HEK293T (cell line): ENCODE measurements around the gene ABCA5.
"Not testable (repeated sequence)": the region's sequence is repeated elsewhere in the genome, so short reads cannot be mapped to it uniquely, and the experiment has no call there.

Source experiments
- CTCF ChIA-PET: fragments of 350-600 bp; formaldehyde crosslinking; extraction: SDS; loops from one replicate; lab custom pipeline; 2021; ENCODE audit warnings: antibody characterized with exemption, inconsistent platforms; lab: Yijun Ruan, JAX
- POLR2A ChIA-PET: fragments of 350-600 bp; formaldehyde crosslinking; extraction: SDS; loops from one replicate; lab custom pipeline; 2020; ENCODE audit warnings: antibody characterized with exemption, inconsistent platforms; lab: Yijun Ruan, JAX
- DNase-seq: peaks from one replicate; pipeline ENCODE4 v3.0.0; 2012; ENCODE audit warnings: mixed read lengths; ENCODE audit errors: extremely low spot score
- ARNT ChIP-seq: fragments of 450-650 bp; IDR thresholded peaks from 2 replicates; pipeline ENCODE4 v1.6.1; 2017; ENCODE audit warnings: mild to moderate bottlenecking
- BHLHE40 ChIP-seq: fragments of 450-650 bp; IDR thresholded peaks from 2 replicates; pipeline ENCODE4 v1.6.1; 2016; ENCODE audit warnings: mild to moderate bottlenecking, moderate library complexity, borderline replicate concordance
- CTBP1 ChIP-seq: fragments of 450-650 bp; IDR thresholded peaks from 2 replicates; pipeline ENCODE4 v1.6.1; 2016; ENCODE audit warnings: borderline replicate concordance
- ELF4 ChIP-seq: fragments of 450-650 bp; IDR thresholded peaks from 2 replicates; pipeline ENCODE4 v1.6.1; 2017; ENCODE audit warnings: antibody characterized with exemption
- FOXA1 ChIP-seq: fragments of 450-650 bp; IDR thresholded peaks from 2 replicates; pipeline ENCODE4 v1.6.1; 2016; ENCODE audit warnings: mild to moderate bottlenecking
- FOXK2 ChIP-seq: fragments of 450-650 bp; IDR thresholded peaks from 2 replicates; pipeline ENCODE4 v1.6.1; 2016; ENCODE audit warnings: mild to moderate bottlenecking
- FOXM1 ChIP-seq: fragments of 450-650 bp; IDR thresholded peaks from 2 replicates; pipeline ENCODE4 v1.6.1; 2017; ENCODE audit warnings: mild to moderate bottlenecking, borderline replicate concordance
- HDGF ChIP-seq: fragments of 450-650 bp; IDR thresholded peaks from 2 replicates; pipeline ENCODE4 v1.6.1; 2017; ENCODE audit warnings: antibody characterized with exemption, borderline replicate concordance
- L3MBTL2 ChIP-seq: fragments of 450-650 bp; conservative IDR thresholded peaks from 2 replicates; pipeline ENCODE4 v1.6.1; 2016; ENCODE audit warnings: mild to moderate bottlenecking
- LEF1 ChIP-seq: fragments of 450-650 bp; IDR thresholded peaks from 2 replicates; pipeline ENCODE4 v1.6.1; 2017; ENCODE audit warnings: mild to moderate bottlenecking, borderline replicate concordance
- NFRKB ChIP-seq: fragments of 450-650 bp; IDR thresholded peaks from 2 replicates; pipeline ENCODE4 v1.6.1; 2016; ENCODE audit warnings: mild to moderate bottlenecking, moderate library complexity
- PKNOX1 ChIP-seq: fragments of 450-650 bp; IDR thresholded peaks from 2 replicates; pipeline ENCODE4 v1.6.1; 2016
- SP1 ChIP-seq: fragments of 450-650 bp; IDR thresholded peaks from 2 replicates; pipeline ENCODE4 v1.6.1; 2017
- SUZ12 ChIP-seq: fragments of 450-650 bp; IDR thresholded peaks from 2 replicates; pipeline ENCODE4 v1.6.1; 2016; ENCODE audit warnings: mild to moderate bottlenecking
- TARDBP ChIP-seq: fragments of 450-650 bp; IDR thresholded peaks from 2 replicates; pipeline ENCODE4 v1.6.1; 2016
- ZNF384 ChIP-seq: fragments of 450-650 bp; IDR thresholded peaks from 2 replicates; pipeline ENCODE4 v1.6.1; 2016

The ABCA5 gene

GRCh38 chr17:69305177-69305576 lies 21.8 kb downstream of the ABCA5 start:
- no peak for DNase-seq
- TF ChIP-seq TARDBP (no peak), NFRKB (no peak), ELF4 (no peak), BHLHE40 (no peak), CTBP1 (no peak), HDGF (no peak), ZNF384 (no peak), PKNOX1 (no peak), SUZ12 (no peak), L3MBTL2 (no peak), FOXK2 (no peak), FOXM1 (no peak), SP1 (no peak), FOXA1 (no peak), LEF1 (no peak), ARNT (no peak)
- CTCF ChIA-PET, result interaction anchor here (0.8 kb wide), 1 partner anchor 191 kb away, joined by 5 read pairs; no protein-coding TSS in a partner anchor
- POLR2A ChIA-PET, result no interaction called here

GRCh38 chr17:69302682-69303081 lies 24.3 kb downstream of the ABCA5 start:
- DNase-seq, result no peak
- ChIA-PET CTCF (no interaction called here), POLR2A (no interaction called here)
- TF ChIP-seq CTBP1, result no peak
- no peak for TF ChIP-seq SP1
- no peak for TF ChIP-seq ELF4
- TF ChIP-seq FOXK2, result no peak
- no peak for TF ChIP-seq HDGF
- no peak for TF ChIP-seq FOXA1
- TF ChIP-seq ZNF384, result no peak
- TF ChIP-seq L3MBTL2, result no peak

- POLR2A ChIA-PET, result no interaction called here
- no peak for DNase-seq
- CTCF ChIA-PET, result no interaction called here
Measured at GRCh38 chr17:69300222-69300621, 26.7 kb downstream of the ABCA5 start.

GRCh38 chr17:69298120-69298722 lies 28.7 kb downstream of the ABCA5 start:
- POLR2A ChIA-PET, DNase-seq: not testable (repeated sequence)
- CTCF ChIA-PET, result interaction anchor here (0.6 kb wide), 1 partner anchor 560 kb away, joined by 3 read pairs; no protein-coding TSS in a partner anchor

More at GRCh38 chr17:69300222-69300621, 26.7 kb downstream of the ABCA5 start:
- no peak for TF ChIP-seq TARDBP
- TF ChIP-seq ELF4, result no peak

- POLR2A ChIA-PET, result no interaction called here
- TF ChIP-seq BHLHE40, result no peak
- no peak for TF ChIP-seq ELF4
- no peak for TF ChIP-seq ZNF384
- no peak for TF ChIP-seq FOXA1
- no peak for TF ChIP-seq SUZ12
- no peak for TF ChIP-seq TARDBP
- DNase-seq, result no peak
- CTCF ChIA-PET, result no interaction called here
Measured at GRCh38 chr17:69287168-69287567, 39.8 kb downstream of the ABCA5 start.

- TF ChIP-seq ELF4 (no peak), NFRKB (no peak), FOXK2 (no peak), HDGF (no peak), L3MBTL2 (no peak), ARNT (no peak), FOXM1 (no peak), LEF1 (no peak), CTBP1 (no peak), SP1 (no peak), PKNOX1 (no peak), BHLHE40 (no peak)
- no peak for DNase-seq
- POLR2A ChIA-PET, result no interaction called here
- CTCF ChIA-PET, result no interaction called here
Measured at GRCh38 chr17:69286257-69286656, 40.7 kb downstream of the ABCA5 start.

GRCh38 chr17:69284646-69285045 lies 42.3 kb downstream of the ABCA5 start:
- ChIA-PET POLR2A (no interaction called here), CTCF (no interaction called here)
- no peak for TF ChIP-seq CTBP1
- no peak for TF ChIP-seq BHLHE40
- no peak for TF ChIP-seq ZNF384
- no peak for TF ChIP-seq ELF4
- TF ChIP-seq FOXA1, result no peak
- TF ChIP-seq SUZ12, result no peak
- no peak for TF ChIP-seq TARDBP
- TF ChIP-seq PKNOX1, result no peak
- TF ChIP-seq FOXM1, result no peak
- TF ChIP-seq LEF1, result no peak
- TF ChIP-seq SP1, result no peak
- TF ChIP-seq ARNT, result no peak
- DNase-seq, result no peak
